ENCODE data around the gene RGSL1.

Gene RGSL1

GRCh38 chr1:182600036-182600713 is 150.2 kb downstream of the RGSL1 start:
- no peak for DNase-seq (ENCODE audit: low read depth, low spot score)
- peaks cover 5% of the 10 kb centered on the region for H3K4me1 ChIP-seq (ENCODE audit: control insufficient read depth, insufficient read depth, low read length)
- H3K9me3 ChIP-seq (ENCODE audit: control insufficient read depth, insufficient read depth, low read length): no peaks in the 10 kb centered on the region
- H3K4me3 ChIP-seq (ENCODE audit: low read length): no peak overlapping the region
- H3K27ac ChIP-seq (ENCODE audit: low read length): no peak overlapping the region
- no peaks in the 10 kb centered on the region; the same call in 1 of the 2 replicates for H3K27me3 ChIP-seq (ENCODE audit: control insufficient read depth, insufficient read depth, low read length)
- H3K36me3 ChIP-seq (ENCODE audit: control insufficient read depth, insufficient read depth, low read length): peaks cover 4% of the 10 kb centered on the region
- no CpG with 5 or more reads among the region's 17 CpGs for WGBS (ENCODE audit: insufficient coverage, insufficient read length)

GRCh38 chr1:182600745-182601415 is 150.9 kb downstream of the RGSL1 start:
- Histone ChIP-seq H3K27me3 (ENCODE audit: control insufficient read depth, insufficient read depth, low read length) (no peaks in the 10 kb centered on the region; the same call in 1 of the 2 replicates), H3K36me3 (ENCODE audit: control insufficient read depth, insufficient read depth, low read length) (peaks cover 4% of the 10 kb centered on the region), H3K9me3 (ENCODE audit: control insufficient read depth, insufficient read depth, low read length) (no peaks in the 10 kb centered on the region), H3K4me3 (ENCODE audit: low read length) (no peak overlapping the region), H3K27ac (ENCODE audit: low read length) (no peak overlapping the region), H3K4me1 (ENCODE audit: control insufficient read depth, insufficient read depth, low read length) (peaks cover 5% of the 10 kb centered on the region)
- no CpG with 5 or more reads among the region's 5 CpGs for WGBS (ENCODE audit: insufficient coverage, insufficient read length)
- DNase-seq (ENCODE audit: low read depth, low spot score): no peak

GRCh38 chr1:182601416-182601786 is 151.5 kb downstream of the RGSL1 start:
- no peak overlapping the region for H3K27ac ChIP-seq (ENCODE audit: low read length)
- H3K4me1 ChIP-seq (ENCODE audit: control insufficient read depth, insufficient read depth, low read length): peaks cover 5% of the 10 kb centered on the region
- H3K4me3 ChIP-seq (ENCODE audit: low read length): no peak overlapping the region

GRCh38 chr1:182601913-182602312 is 152.0 kb downstream of the RGSL1 start:
- peaks cover 4% of the 10 kb centered on the region for H3K36me3 ChIP-seq (ENCODE audit: control insufficient read depth, insufficient read depth, low read length)
- H3K4me3 ChIP-seq (ENCODE audit: low read length): no peak overlapping the region
- H3K4me1 ChIP-seq (ENCODE audit: control insufficient read depth, insufficient read depth, low read length): peaks cover 5% of the 10 kb centered on the region
- H3K27me3 ChIP-seq (ENCODE audit: control insufficient read depth, insufficient read depth, low read length): no peaks in the 10 kb centered on the region; the same call in 1 of the 2 replicates
- H3K27ac ChIP-seq (ENCODE audit: low read length): no peak overlapping the region
- no peaks in the 10 kb centered on the region for H3K9me3 ChIP-seq (ENCODE audit: control insufficient read depth, insufficient read depth, low read length)
- no peak for DNase-seq (ENCODE audit: low read depth, low spot score)
- WGBS (ENCODE audit: insufficient coverage, insufficient read length): no CpG with 5 or more reads among the region's 4 CpGs

More at GRCh38 chr1:182601416-182601786, 151.5 kb downstream of the RGSL1 start:
- H3K36me3 ChIP-seq (ENCODE audit: control insufficient read depth, insufficient read depth, low read length): peaks cover 4% of the 10 kb centered on the region
- no peaks in the 10 kb centered on the region; the same call in 1 of the 2 replicates for H3K27me3 ChIP-seq (ENCODE audit: control insufficient read depth, insufficient read depth, low read length)
- H3K9me3 ChIP-seq (ENCODE audit: control insufficient read depth, insufficient read depth, low read length): no peaks in the 10 kb centered on the region
- DNase-seq (ENCODE audit: low read depth, low spot score): no peak
- WGBS (ENCODE audit: insufficient coverage, insufficient read length): no CpG with 5 or more reads among the region's 6 CpGs

GRCh38 chr1:182602935-182603645 is 153.1 kb downstream of the RGSL1 start:
- peaks cover 5% of the 10 kb centered on the region for H3K4me1 ChIP-seq (ENCODE audit: control insufficient read depth, insufficient read depth, low read length)
- H3K9me3 ChIP-seq (ENCODE audit: control insufficient read depth, insufficient read depth, low read length): no peaks in the 10 kb centered on the region
- no CpG with 5 or more reads among the region's 10 CpGs for WGBS (ENCODE audit: insufficient coverage, insufficient read length)
- DNase-seq (ENCODE audit: low read depth, low spot score): no peak
- H3K27me3 ChIP-seq (ENCODE audit: control insufficient read depth, insufficient read depth, low read length): no peaks in the 10 kb centered on the region; the same call in 1 of the 2 replicates
- H3K27ac ChIP-seq (ENCODE audit: low read length): no peak overlapping the region
- H3K36me3 ChIP-seq (ENCODE audit: control insufficient read depth, insufficient read depth, low read length): peaks cover 4% of the 10 kb centered on the region
- H3K4me3 ChIP-seq (ENCODE audit: low read length): no peak overlapping the region

GRCh38 chr1:182603646-182604174 is 153.8 kb downstream of the RGSL1 start:
- H3K27me3 ChIP-seq (ENCODE audit: control insufficient read depth, insufficient read depth, low read length): no peaks in the 10 kb centered on the region; the same call in 1 of the 2 replicates
- no CpG with 5 or more reads among the region's 12 CpGs for WGBS (ENCODE audit: insufficient coverage, insufficient read length)

GRCh38 chr1:182604175-182605164 is 154.5 kb downstream of the RGSL1 start, which contains the start of gene RGS16:
RGS16 (minus strand) TSS chr1:182604389; CDS start chr1:182604259, 130 bp downstream.
- H3K9me3 ChIP-seq (ENCODE audit: control insufficient read depth, insufficient read depth, low read length): no peaks in the 10 kb centered on the region
- H3K4me1 ChIP-seq (ENCODE audit: control insufficient read depth, insufficient read depth, low read length): peaks cover 5% of the 10 kb centered on the region; the same call in 1 of the 2 replicates
- WGBS (ENCODE audit: insufficient coverage, insufficient read length): no CpG with 5 or more reads among the region's 44 CpGs
- peaks cover 4% of the 10 kb centered on the region for H3K36me3 ChIP-seq (ENCODE audit: control insufficient read depth, insufficient read depth, low read length)
- no peak within 1 kb of the TSS for H3K27ac ChIP-seq (ENCODE audit: low read length)
- no peaks in the 10 kb centered on the region; the same call in 1 of the 2 replicates for H3K27me3 ChIP-seq (ENCODE audit: control insufficient read depth, insufficient read depth, low read length)
- H3K4me3 ChIP-seq (ENCODE audit: low read length): peak within 1 kb of the TSS; percentile 41; the same call in 1 of the 2 replicates
- DNase-seq (ENCODE audit: low read depth, low spot score): no peak

More at GRCh38 chr1:182603646-182604174, 153.8 kb downstream of the RGSL1 start:
- H3K36me3 ChIP-seq (ENCODE audit: control insufficient read depth, insufficient read depth, low read length): peaks cover 4% of the 10 kb centered on the region
- H3K4me1 ChIP-seq (ENCODE audit: control insufficient read depth, insufficient read depth, low read length): peaks cover 5% of the 10 kb centered on the region
- peak overlapping the region; percentile 41; the same call in 1 of the 2 replicates for H3K4me3 ChIP-seq (ENCODE audit: low read length)
- no peak overlapping the region for H3K27ac ChIP-seq (ENCODE audit: low read length)
- no peaks in the 10 kb centered on the region for H3K9me3 ChIP-seq (ENCODE audit: control insufficient read depth, insufficient read depth, low read length)
- DNase-seq (ENCODE audit: low read depth, low spot score): no peak

- no peaks in the 10 kb centered on the region; the same call in 1 of the 2 replicates for H3K27me3 ChIP-seq (ENCODE audit: control insufficient read depth, insufficient read depth, low read length)
Observed at GRCh38 chr1:182607566-182607965, 157.6 kb downstream of the RGSL1 start.

GRCh38 chr1:182608236-182608635 is 158.3 kb downstream of the RGSL1 start:
- Histone ChIP-seq H3K36me3 (ENCODE audit: control insufficient read depth, insufficient read depth, low read length) (no peaks in the 10 kb centered on the region), H3K4me1 (ENCODE audit: control insufficient read depth, insufficient read depth, low read length) (peaks cover 6% of the 10 kb centered on the region; the same call in 1 of the 2 replicates), H3K4me3 (ENCODE audit: low read length) (no peak overlapping the region), H3K27ac (ENCODE audit: low read length) (no peak overlapping the region), H3K9me3 (ENCODE audit: control insufficient read depth, insufficient read depth, low read length) (no peaks in the 10 kb centered on the region), H3K27me3 (ENCODE audit: control insufficient read depth, insufficient read depth, low read length) (no peaks in the 10 kb centered on the region; the same call in 1 of the 2 replicates)
- DNase-seq (ENCODE audit: low read depth, low spot score): no peak
- no CpG with 5 or more reads among the region's 2 CpGs for WGBS (ENCODE audit: insufficient coverage, insufficient read length)

More at GRCh38 chr1:182607566-182607965, 157.6 kb downstream of the RGSL1 start:
- H3K4me3 ChIP-seq (ENCODE audit: low read length): no peak overlapping the region
- DNase-seq (ENCODE audit: low read depth, low spot score): no peak
- WGBS (ENCODE audit: insufficient coverage, insufficient read length): no CpG with 5 or more reads among the region's 1 CpG
- H3K27ac ChIP-seq (ENCODE audit: low read length): no peak overlapping the region
- no peaks in the 10 kb centered on the region for H3K9me3 ChIP-seq (ENCODE audit: control insufficient read depth, insufficient read depth, low read length)
- H3K36me3 ChIP-seq (ENCODE audit: control insufficient read depth, insufficient read depth, low read length): no peaks in the 10 kb centered on the region
- peaks cover 6% of the 10 kb centered on the region; the same call in 1 of the 2 replicates for H3K4me1 ChIP-seq (ENCODE audit: control insufficient read depth, insufficient read depth, low read length)
